Posterior vena cava (tissue), 2 donors: ENCODE data around the gene ONECUT2. TPM values are rescaled to one million over a fixed set of nuclear protein-coding genes. Genes with fewer than 3 reads are reported as not detected.

ENCODE experiments used
- total RNA-seq, 2 donors: library from RNA; stranded (reverse); fragmentation: NEBNext Ultra II Directional; extraction: Animal tissue kit (Norgen Biotek cat#: 25700); gene quantifications; one replicate each; pipeline ENCODE4 v1.2.1, GENCODE V29; 2021
- donor health status: DM: yes; HTN: yes; CAD: no.
- donor health status: DM: yes; HTN: yes; CAD: no.

Gene ONECUT2
- total RNA-seq, 2 donors from 2014 or later: 0.05 TPM

Other genes starting within 250 kb of the ONECUT2 start
- gene ST8SIA3, start 82.8 kb upstream of the ONECUT2 start, total RNA-seq: not detected
- gene FECH, start 151.3 kb downstream of the ONECUT2 start, total RNA-seq: 10 to 100 TPM; 15.5 to 19.2 TPM
- 10 to 100 TPM; 71.2 to 75.1 TPM for gene NARS1, start 186.5 kb downstream of the ONECUT2 start, total RNA-seq